ENCODE data around the gene ZNF618.

The ZNF618 gene

GRCh38 chr9:114004221-114004716, 128.2 kb downstream of the ZNF618 start:
- TF ChIP-seq CTCF (IDR thresholded peaks at IDR 0.05): peak in 1 of 2 experiments; percentile 39
- H3K27me3 ChIP-seq: no peaks in the 10 kb centered on the region
- no peaks in the 10 kb centered on the region for H3K9me3 ChIP-seq
- peak overlapping the region; percentile 83 to 91 for H3K27ac ChIP-seq
- H3K4me3 ChIP-seq: peak overlapping the region; percentile 28 to 31
- peak; percentile 82 to 92 for DNase-seq
- H3K36me3 ChIP-seq: peaks cover 0 to 60% (median 17%) of the 10 kb centered on the region in 3 donors
- H3K4me1 ChIP-seq: peaks cover 0 to 47% (median 28%) of the 10 kb centered on the region in 4 donors
- intact Hi-C loops (cut with DNase I; ENCODE audit: low total_unique reads): no loop called here

DNA sequence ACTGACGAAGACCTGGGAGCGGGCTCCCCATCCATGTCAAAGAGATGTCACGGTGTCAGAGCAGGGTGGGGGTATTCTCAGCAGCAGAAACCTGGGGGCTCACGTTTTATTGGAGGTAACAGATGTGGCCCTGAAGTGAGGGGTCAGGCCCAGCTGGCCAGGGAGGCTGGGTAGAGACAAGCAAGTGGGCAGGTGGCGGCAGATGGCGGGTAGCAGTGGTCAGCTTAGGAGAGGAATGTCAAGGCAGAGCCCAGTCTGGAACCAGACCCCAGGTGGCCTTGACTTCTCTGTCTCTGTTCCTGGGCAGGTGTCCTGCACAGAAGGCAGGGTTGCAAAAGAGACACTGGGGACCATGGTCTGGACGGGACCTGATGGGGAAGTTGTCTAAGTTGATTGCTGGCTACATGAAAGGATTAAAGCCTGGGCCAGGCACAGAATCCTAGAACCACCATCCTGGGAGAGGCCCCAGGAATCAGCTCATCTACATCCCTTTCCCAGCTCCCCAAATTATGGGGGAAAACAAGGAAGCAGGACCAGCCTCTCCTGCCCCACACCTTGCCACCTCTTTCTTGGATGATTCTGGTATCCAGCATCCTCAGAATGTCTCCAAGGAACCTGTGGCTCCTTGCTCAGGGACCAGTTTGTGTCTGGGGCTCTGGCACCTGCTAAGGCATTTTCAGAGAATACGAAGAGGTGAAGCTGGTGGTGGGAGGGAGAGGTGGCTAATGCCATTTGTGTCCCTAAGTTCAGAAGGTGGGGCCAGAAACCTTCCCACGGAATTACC, 129.5 kb downstream of the ZNF618 start:
- Histone ChIP-seq H3K36me3 (peaks cover 0 to 63% (median 17%) of the 10 kb centered on the region in 3 donors), H3K4me3 (no peak overlapping the region), H3K4me1 (peaks cover 0 to 36% (median 22%) of the 10 kb centered on the region in 4 donors), H3K27ac (peak overlapping the region; percentile 83 to 91), H3K27me3 (no peaks in the 10 kb centered on the region), H3K9me3 (no peaks in the 10 kb centered on the region)
- DNase-seq: peak in 1 of 2 donors; percentile 55
- intact Hi-C loops (cut with DNase I; ENCODE audit: low total_unique reads): no loop called here
- no peak for TF ChIP-seq CTCF (IDR thresholded peaks at IDR 0.05)

- intact Hi-C loops (cut with DNase I; ENCODE audit: low total_unique reads): no loop called here
- no peak overlapping the region for H3K27ac ChIP-seq
- peak in 1 of 2 donors; percentile 51 for DNase-seq
- H3K9me3 ChIP-seq: no peaks in the 10 kb centered on the region
- no peaks in the 10 kb centered on the region for H3K27me3 ChIP-seq
- H3K4me1 ChIP-seq: peaks cover 0 to 32% (median 22%) of the 10 kb centered on the region in 4 donors
- TF ChIP-seq CTCF (IDR thresholded peaks at IDR 0.05): no peak
- H3K4me3 ChIP-seq: no peak overlapping the region
- peaks cover 0 to 67% (median 17%) of the 10 kb centered on the region in 3 donors for H3K36me3 ChIP-seq
Observed at GRCh38 chr9:114006155-114006550, 130.0 kb downstream of the ZNF618 start.

DNA sequence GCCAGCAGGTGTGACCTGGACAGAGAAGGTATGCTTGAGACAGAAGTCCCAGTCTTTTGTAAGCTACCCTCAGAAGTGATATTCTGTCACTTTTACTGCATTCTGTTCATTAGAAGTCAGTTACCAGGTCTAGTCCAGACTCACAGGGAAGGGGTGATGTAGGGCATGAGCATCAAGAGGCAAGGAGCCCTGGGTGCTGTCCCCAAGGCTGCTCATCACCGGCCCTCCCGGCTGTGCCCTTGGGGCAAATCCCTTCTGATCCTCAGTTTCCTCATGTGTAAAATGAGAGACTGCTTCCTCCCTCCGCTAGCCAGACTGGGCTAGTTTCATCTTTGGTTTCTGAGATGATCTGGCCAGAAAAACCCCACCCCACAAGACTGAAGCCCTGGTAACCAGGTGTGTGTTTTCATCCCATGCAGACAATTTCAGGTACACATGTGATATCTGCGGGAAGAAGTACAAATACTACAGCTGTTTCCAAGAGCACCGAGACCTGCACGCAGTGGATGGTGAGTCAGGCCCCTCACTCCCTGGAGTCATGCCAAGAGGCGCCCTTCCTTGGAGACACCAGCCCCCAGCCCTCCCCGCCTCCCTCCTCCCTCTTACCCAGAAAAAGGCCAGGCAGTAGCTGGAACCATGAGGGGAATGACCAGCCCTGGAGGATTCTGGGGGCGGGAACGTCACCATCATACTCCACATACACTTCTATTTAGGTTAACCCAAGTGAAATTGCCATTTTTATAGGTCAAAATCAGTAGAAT, 131.0 kb downstream of the ZNF618 start:
- Histone ChIP-seq H3K4me3 (no peak overlapping the region), H3K27me3 (no peaks in the 10 kb centered on the region), H3K36me3 (peaks cover under 1 to 71% (median 20%) of the 10 kb centered on the region in 3 donors), H3K4me1 (peaks cover 0 to 30% (median 22%) of the 10 kb centered on the region in 4 donors), H3K9me3 (no peaks in the 10 kb centered on the region), H3K27ac (no peak overlapping the region)
- TF ChIP-seq CTCF (IDR thresholded peaks at IDR 0.05): no peak
- intact Hi-C loops (cut with DNase I; ENCODE audit: low total_unique reads): no loop called here
- peak in 1 of 2 donors; percentile 59 for DNase-seq

GRCh38 chr9:114007991-114008666, 132.0 kb downstream of the ZNF618 start:
- Histone ChIP-seq H3K27ac (no peak overlapping the region), H3K4me3 (no peak overlapping the region), H3K36me3 (peaks cover 4 to 71% (median 26%) of the 10 kb centered on the region in 3 donors), H3K27me3 (no peaks in the 10 kb centered on the region), H3K4me1 (peaks cover 0 to 21% (median 17%) of the 10 kb centered on the region in 4 donors), H3K9me3 (no peaks in the 10 kb centered on the region)
- DNase-seq: peak; percentile 16 to 57
- intact Hi-C loops (cut with DNase I; ENCODE audit: low total_unique reads): no loop called here
- no peak for TF ChIP-seq CTCF (IDR thresholded peaks at IDR 0.05)

Data from tibial artery (tissue), 4 donors.